Loucy (cell line): Measurements from ENCODE around the gene SCN3B.

Source experiments
- CTCF ChIP-seq: fragments of 200-600 bp; sonication (generic); conservative IDR thresholded peaks from 2 replicates; pipeline ENCODE4 v1.5.1; 2014; ENCODE audit warnings: mild to moderate bottlenecking, antibody characterized with exemption, low read length
- EZH2phosphoT487 ChIP-seq: fragments of 200-600 bp; IDR thresholded peaks from 2 replicates; pipeline ENCODE4 v1.6.1; 2018; ENCODE audit warnings: antibody characterized with exemption, mild to moderate bottlenecking, moderate library complexity, borderline replicate concordance

- TF ChIP-seq EZH2phosphoT487 (no peak), CTCF (no peak)
These were observed 52.7 kb downstream of the SCN3B start for GRCh38 chr11:123601743-123602142.
